Renal cortex interstitium (tissue), 11 donors: Measurements from ENCODE around the gene R3HDM2. TPM values are rescaled to one million over a fixed set of nuclear protein-coding genes. Genes with fewer than 3 reads are reported as not detected.
"Not testable (repeated sequence)": the region's sequence is repeated elsewhere in the genome, so short reads cannot be mapped to it uniquely, and the experiment has no call there.

Experiments used
- DNase-seq, 11 donors: peaks; one replicate each; pipeline ENCODE4 v3.0.0-alpha.2; 2013; ENCODE audit warnings: low read depth in 9 of 11, low spot score in 4 of 11; ENCODE audit errors: extremely low read depth in 1 of 11
- polyA plus RNA-seq, 3 donors: library from polyadenylated mRNA; unstranded; fragments of 120-200 nt; gene quantifications; one replicate each; pipeline ENCODE4 v1.2.1, GENCODE V29; 2013; ENCODE audit not compliant: insufficient read length in 3 of 3

Gene R3HDM2
- polyA plus RNA-seq, 3 donors, result 62.4 to 109 (median 81.4) TPM

DNA sequence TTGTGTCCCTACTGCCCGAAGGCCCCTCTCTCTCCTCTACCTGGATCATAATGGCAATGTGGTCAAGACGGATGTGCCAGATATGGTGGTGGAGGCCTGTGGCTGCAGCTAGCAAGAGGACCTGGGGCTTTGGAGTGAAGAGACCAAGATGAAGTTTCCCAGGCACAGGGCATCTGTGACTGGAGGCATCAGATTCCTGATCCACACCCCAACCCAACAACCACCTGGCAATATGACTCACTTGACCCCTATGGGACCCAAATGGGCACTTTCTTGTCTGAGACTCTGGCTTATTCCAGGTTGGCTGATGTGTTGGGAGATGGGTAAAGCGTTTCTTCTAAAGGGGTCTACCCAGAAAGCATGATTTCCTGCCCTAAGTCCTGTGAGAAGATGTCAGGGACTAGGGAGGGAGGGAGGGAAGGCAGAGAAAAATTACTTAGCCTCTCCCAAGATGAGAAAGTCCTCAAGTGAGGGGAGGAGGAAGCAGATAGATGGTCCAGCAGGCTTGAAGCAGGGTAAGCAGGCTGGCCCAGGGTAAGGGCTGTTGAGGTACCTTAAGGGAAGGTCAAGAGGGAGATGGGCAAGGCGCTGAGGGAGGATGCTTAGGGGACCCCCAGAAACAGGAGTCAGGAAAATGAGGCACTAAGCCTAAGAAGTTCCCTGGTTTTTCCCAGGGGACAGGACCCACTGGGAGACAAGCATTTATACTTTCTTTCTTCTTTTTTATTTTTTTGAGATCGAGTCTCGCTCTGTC lies 26.1 kb upstream of the R3HDM2 start:
- DNase-seq, result no peak

GRCh38 chr12:57456145-57456700 lies 25.4 kb upstream of the R3HDM2 start:
- DNase-seq, result peak in 2 of 11 donors; percentile 42 to 66

- no peak for DNase-seq
Observed at GRCh38 chr12:57455374-57456144, 24.7 kb upstream of the R3HDM2 start.

GRCh38 chr12:57454566-57455373 lies 23.9 kb upstream of the R3HDM2 start, which contains the start of gene INHBE:
INHBE (plus strand) TSS chr12:57455307; CDS start chr12:57455537, 230 bp downstream.
- DNase-seq, result no peak

DNA sequence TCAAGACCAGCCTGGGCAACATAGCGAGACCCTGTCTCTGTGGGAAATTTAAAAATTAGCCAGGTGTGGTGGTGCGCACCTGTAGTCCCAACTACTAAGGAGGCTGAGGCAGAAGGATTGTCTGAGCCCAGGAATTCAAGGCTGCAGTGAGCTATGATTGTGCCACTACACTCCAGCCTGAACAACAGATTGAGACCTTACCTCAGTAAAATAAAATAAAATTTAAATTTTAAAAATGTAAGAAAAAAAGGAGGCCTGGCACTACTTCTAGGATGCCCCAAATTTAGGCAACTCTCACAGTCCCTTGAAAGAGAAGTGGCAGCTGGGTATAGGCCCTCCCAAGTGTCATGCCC lies 23.3 kb upstream of the R3HDM2 start:
- no peak for DNase-seq

DNA sequence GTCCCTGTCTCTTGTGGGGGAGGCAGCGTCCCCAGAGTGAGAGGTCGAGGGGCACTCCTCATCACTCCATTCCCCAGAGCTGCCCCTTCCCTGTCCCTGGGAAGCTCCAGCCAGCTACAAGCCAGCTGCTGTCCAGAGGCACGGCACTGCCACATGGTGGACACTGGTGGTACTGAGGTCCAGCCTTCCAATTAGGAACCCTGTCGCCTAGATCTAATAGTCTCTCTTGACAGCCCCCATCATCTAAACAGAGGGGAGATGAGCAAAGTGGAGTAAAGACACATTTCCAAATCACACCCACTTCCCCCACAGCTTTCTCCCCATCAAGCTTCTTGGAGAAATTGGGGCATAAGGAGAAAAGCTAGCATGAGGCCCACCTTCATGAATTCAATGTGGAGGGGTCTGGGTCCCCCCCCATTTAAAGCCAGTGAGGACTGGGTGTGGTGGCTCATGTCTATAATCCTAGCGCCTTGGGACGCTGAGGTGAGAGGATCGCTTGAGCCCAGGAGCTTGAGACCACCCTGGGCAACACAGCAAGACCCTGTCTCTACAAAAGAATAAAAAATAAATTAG lies 22.2 kb upstream of the R3HDM2 start:
- peak in 5 of 11 donors; percentile 54 to 67 (median 56) for DNase-seq

GRCh38 chr12:57452181-57452936 lies 21.5 kb upstream of the R3HDM2 start:
- DNase-seq, result no peak

DNA sequence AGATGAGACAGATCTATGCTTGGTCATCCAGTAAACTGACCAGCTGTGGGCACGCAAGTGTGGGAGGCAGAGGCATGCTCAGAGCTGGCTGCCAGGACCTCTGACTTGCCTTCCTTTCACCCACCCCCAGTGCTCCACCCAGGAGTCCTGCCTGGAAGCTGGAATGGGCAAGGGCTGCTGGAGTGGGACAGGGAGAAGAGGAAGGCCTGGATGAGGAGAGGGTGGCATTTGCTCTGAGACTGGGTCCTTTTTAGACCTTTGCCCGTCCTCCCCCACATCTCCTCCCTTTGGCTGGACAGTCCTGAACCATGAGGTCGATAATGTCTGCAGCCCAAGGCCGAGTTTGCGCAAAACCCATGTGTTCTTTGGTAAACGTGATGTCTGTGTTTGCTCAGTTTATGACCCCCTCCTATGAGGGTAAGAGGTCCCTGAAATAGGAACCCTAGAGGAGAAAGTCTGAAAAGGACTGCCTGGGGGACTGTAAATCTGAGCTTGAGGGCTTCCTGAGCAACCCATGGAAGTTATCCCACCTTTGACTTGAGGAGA lies 20.5 kb upstream of the R3HDM2 start:
- DNase-seq, result no peak

- no peak for DNase-seq
Observed at GRCh38 chr12:57450057-57450456, 19.2 kb upstream of the R3HDM2 start.

GRCh38 chr12:57449375-57449774 lies 18.5 kb upstream of the R3HDM2 start:
- DNase-seq, result no peak

GRCh38 chr12:57448669-57449068 lies 17.8 kb upstream of the R3HDM2 start:
- DNase-seq, result no peak

GRCh38 chr12:57446292-57446960 lies 15.6 kb upstream of the R3HDM2 start:
- no peak for DNase-seq

DNA sequence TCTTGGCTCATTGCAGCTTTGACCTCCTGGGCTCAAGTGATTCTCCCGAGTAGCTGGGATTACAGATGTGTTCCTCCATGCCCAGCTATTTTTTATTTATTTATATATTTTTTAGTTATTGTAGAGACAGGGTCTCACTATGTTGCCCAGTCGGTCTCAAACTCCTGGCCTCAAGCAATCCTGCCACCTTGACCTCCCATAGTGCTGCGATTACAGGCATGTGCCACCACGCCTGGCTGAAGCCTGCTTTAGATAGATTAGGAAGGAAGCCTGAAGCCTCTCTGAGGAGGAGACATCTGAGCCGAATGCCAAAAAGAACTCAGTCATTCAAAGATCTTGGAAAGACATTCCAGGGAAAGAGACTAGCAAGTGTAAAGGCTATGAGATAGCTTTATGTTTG lies 13.9 kb upstream of the R3HDM2 start:
- DNase-seq, result no peak

GRCh38 chr12:57444337-57444736 lies 13.5 kb upstream of the R3HDM2 start:
- not testable (repeated sequence) for DNase-seq

DNA sequence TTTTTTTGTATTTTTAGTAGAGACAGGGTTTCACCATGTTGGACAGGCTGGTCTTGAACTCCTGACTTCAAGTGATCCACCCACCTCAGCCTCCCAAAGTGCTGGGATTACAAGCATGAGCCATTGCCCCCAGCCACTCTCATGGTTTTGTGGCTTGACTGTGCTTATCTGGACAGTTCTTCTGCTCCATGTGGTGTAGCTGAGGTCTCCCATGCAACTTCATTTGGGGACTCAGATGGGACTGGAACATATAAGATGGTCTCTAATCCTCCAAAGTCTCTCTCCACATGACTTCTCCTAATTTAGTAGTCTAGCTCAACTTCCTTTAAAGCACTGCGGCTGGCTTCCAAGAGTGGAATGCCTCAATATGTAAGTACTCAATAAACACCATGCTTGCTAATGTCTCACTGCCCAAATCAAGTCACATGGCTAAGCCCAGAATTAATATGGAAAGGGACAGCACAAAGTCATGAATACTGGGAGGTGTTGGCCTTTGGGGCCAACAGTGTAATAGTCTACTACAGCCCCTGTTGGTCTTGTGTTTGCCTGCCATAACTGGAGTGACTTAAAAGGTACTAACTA lies 11.1 kb upstream of the R3HDM2 start:
- no peak for DNase-seq

DNA sequence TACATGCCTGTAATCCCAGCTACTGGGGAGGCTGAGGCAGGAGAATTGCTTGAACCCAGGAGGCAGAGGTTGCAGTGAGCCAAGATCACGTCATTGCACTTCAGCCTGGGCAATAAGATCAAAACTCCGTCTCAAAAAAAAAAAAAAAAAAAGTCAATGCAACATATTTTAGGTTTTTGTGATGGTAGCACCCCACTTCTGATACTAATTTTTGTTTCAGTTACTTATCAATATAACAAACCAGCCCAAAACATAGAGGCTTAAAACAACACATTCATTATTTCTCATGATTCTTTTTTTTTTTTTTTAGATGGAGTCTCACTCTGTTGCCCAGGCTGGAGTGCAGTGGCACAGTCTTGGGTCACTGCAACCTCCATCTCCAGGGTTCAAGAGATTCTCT lies 10.6 kb upstream of the R3HDM2 start:
- not testable (repeated sequence) for DNase-seq

GRCh38 chr12:57439762-57440266 lies 9.0 kb upstream of the R3HDM2 start:
- no peak for DNase-seq
